ENCODE measurements around the gene SYNE1. TPM values are rescaled to one million over a fixed set of nuclear protein-coding genes. Genes with fewer than 3 reads are reported as not detected.

The SYNE1 gene, protein sequence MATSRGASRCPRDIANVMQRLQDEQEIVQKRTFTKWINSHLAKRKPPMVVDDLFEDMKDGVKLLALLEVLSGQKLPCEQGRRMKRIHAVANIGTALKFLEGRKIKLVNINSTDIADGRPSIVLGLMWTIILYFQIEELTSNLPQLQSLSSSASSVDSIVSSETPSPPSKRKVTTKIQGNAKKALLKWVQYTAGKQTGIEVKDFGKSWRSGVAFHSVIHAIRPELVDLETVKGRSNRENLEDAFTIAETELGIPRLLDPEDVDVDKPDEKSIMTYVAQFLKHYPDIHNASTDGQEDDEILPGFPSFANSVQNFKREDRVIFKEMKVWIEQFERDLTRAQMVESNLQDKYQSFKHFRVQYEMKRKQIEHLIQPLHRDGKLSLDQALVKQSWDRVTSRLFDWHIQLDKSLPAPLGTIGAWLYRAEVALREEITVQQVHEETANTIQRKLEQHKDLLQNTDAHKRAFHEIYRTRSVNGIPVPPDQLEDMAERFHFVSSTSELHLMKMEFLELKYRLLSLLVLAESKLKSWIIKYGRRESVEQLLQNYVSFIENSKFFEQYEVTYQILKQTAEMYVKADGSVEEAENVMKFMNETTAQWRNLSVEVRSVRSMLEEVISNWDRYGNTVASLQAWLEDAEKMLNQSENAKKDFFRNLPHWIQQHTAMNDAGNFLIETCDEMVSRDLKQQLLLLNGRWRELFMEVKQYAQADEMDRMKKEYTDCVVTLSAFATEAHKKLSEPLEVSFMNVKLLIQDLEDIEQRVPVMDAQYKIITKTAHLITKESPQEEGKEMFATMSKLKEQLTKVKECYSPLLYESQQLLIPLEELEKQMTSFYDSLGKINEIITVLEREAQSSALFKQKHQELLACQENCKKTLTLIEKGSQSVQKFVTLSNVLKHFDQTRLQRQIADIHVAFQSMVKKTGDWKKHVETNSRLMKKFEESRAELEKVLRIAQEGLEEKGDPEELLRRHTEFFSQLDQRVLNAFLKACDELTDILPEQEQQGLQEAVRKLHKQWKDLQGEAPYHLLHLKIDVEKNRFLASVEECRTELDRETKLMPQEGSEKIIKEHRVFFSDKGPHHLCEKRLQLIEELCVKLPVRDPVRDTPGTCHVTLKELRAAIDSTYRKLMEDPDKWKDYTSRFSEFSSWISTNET (N-terminal part only)
- 153 and 190 TPM in 2 replicates for total RNA-seq

DNA sequence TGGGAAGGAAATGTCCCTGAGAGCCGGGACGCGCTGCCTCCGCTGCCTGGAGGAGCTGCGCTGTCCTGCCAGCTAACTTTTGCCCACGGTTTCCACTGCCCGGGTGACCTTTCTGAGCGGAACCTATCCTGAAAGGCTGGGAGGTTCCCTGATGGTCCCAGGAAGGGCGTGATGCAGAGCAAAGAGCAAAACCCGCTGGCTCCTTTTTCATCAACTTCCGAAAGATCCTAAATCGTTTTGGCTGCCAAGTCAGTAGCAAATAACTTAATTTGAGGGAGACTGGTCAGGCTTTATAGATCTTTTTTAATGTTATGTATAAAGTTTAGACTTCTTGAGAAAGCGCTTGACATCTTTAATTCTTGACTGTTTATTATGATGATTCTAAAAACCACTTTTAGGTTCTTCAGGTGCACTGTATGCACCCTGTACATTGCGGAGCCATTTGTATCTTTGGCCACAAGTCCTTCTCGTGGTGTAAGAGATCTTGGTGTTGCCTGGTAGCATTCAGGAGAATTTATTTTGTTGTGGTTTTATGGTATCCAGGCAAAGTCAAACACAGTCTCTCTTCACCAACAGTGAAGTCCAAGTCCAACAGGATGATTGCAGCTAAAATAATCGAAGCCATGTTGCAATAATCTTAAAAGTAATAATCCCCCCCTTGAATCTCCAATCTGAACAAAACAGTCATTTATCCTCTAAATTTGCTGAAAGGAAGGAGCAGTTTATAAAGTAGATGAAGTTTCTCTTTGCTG lies at the start of gene SYNE1:
TSS of gene SYNE1 (minus strand) at position 67 of the 752 bp plus-strand sequence. CDS start 9,031 bp downstream, outside the sequence.

Other genes with a start within 250 kb of the SYNE1 start
- 0.46 and 0.59 TPM in 2 replicates for gene MYCT1, start 60.5 kb upstream of the SYNE1 start, total RNA-seq
- gene VIP, start 113.4 kb upstream of the SYNE1 start, total RNA-seq, result not detected in 2 replicates